Neural cell (in vitro differentiated cells): ENCODE measurements around the gene SLC10A2. TPM values are rescaled to one million over a fixed set of nuclear protein-coding genes. Genes with fewer than 3 reads are reported as not detected.

ENCODE experiments used
- H2AFZ ChIP-seq: fragments of 200-600, 300-800 bp; sonication (generic), shearing (Covaris generic); 2 replicates; pipeline ENCODE4 v1.6.0; 2014; ENCODE audit warnings: low read depth, mild to moderate bottlenecking, antibody characterized with exemption, low read length, moderate library complexity
- H3F3A ChIP-seq: fragments of 200-600 bp; shearing (Covaris generic); 2 replicates; pipeline ENCODE4 v1.6.1; 2016; ENCODE audit warnings: mild to moderate bottlenecking, moderate library complexity, mixed read lengths, antibody characterized with exemption, low read length; ENCODE audit not compliant: insufficient read depth, poor library complexity, severe bottlenecking
- H3K27ac ChIP-seq: fragments of 200-600, 300-800 bp; sonication (generic), shearing (Covaris generic); 2 replicates; pipeline ENCODE4 v1.5.1; 2014; ENCODE audit warnings: mild to moderate bottlenecking, low read length, moderate library complexity
- H3K27me3 ChIP-seq: fragments of 300-800, 200-600 bp; sonication (generic), shearing (Covaris generic); 2 replicates; pipeline ENCODE4 v1.6.0; 2014; ENCODE audit warnings: mild to moderate bottlenecking, low read depth, low read length, moderate library complexity; ENCODE audit not compliant: insufficient read depth
- H3K36me3 ChIP-seq: fragments of 300-800, 200-600 bp; sonication (generic), shearing (Covaris generic); 2 replicates; pipeline ENCODE4 v1.5.1; 2014; ENCODE audit warnings: mild to moderate bottlenecking, antibody characterized with exemption, low read length, moderate library complexity; ENCODE audit not compliant: insufficient read depth
- H3K4me2 ChIP-seq: fragments of 300-800, 200-600 bp; sonication (generic), shearing (Covaris generic); 2 replicates; pipeline ENCODE4 v1.6.0; 2014; ENCODE audit warnings: mild to moderate bottlenecking, low read length
- H3K4me3 ChIP-seq: fragments of 300-800, 200-600 bp; sonication (generic), shearing (Covaris generic); 2 replicates; pipeline ENCODE4 v1.5.1; 2014; ENCODE audit warnings: mild to moderate bottlenecking, low read length, moderate library complexity
- H3K79me2 ChIP-seq: fragments of 200-600 bp; shearing (Covaris generic); replicated peaks from 2 replicates; pipeline ENCODE4 v1.6.0; 2014; ENCODE audit warnings: mild to moderate bottlenecking, low read length, moderate library complexity; ENCODE audit not compliant: insufficient read depth
- H3K9ac ChIP-seq: fragments of 300-800, 200-600 bp; sonication (generic), shearing (Covaris generic); 2 replicates; pipeline ENCODE4 v1.6.1; 2016; ENCODE audit warnings: mild to moderate bottlenecking, low read length, mixed read lengths
- H3K9me2 ChIP-seq: fragments of 200-600 bp; shearing (Covaris generic); 2 replicates; pipeline ENCODE4 v1.6.1; 2016; ENCODE audit warnings: mild to moderate bottlenecking, low read length, mixed read lengths; ENCODE audit not compliant: insufficient read depth
- H3K9me3 ChIP-seq: fragments of 200-600, 300-800 bp; sonication (generic), shearing (Covaris generic); 2 replicates; pipeline ENCODE4 v1.6.1; 2016; ENCODE audit warnings: mild to moderate bottlenecking, mixed run types, low read length, moderate library complexity, mixed read lengths
- H4K20me1 ChIP-seq: fragments of 200-600 bp; shearing (Covaris generic); 2 replicates; pipeline ENCODE4 v1.6.1; 2016; ENCODE audit warnings: mild to moderate bottlenecking, mixed run types; ENCODE audit not compliant: insufficient read depth
- EP300 ChIP-seq: fragments of 450-650 bp; conservative IDR thresholded peaks from 2 replicates; pipeline ENCODE4 v1.6.1; 2014; ENCODE audit warnings: antibody characterized with exemption, mild to moderate bottlenecking, moderate library complexity; ENCODE audit not compliant: poor library complexity, severe bottlenecking
- EZH2 ChIP-seq: fragments of 200-600, 300-800 bp; shearing (Covaris generic), sonication (generic); IDR thresholded peaks from 2 replicates; pipeline ENCODE4 v1.6.1; 2014; ENCODE audit warnings: antibody characterized with exemption, low read length, borderline replicate concordance, mild to moderate bottlenecking; ENCODE audit not compliant: insufficient read depth, poor library complexity, severe bottlenecking
- MXI1 ChIP-seq: fragments of 450-650 bp; conservative IDR thresholded peaks from 2 replicates; pipeline ENCODE4 v1.6.1; 2014; ENCODE audit warnings: antibody characterized with exemption, mild to moderate bottlenecking; ENCODE audit not compliant: poor library complexity, severe bottlenecking
- POLR2AphosphoS5 ChIP-seq: IDR thresholded peaks from 2 replicates; pipeline ENCODE4 v1.6.1; 2012
- RAD21 ChIP-seq: fragments of 450-650 bp; conservative IDR thresholded peaks from 2 replicates; pipeline ENCODE4 v1.6.1; 2014; ENCODE audit warnings: antibody characterized with exemption, mild to moderate bottlenecking, moderate library complexity
- SMC3 ChIP-seq: fragments of 450-650 bp; conservative IDR thresholded peaks from 2 replicates; pipeline ENCODE4 v1.6.1; 2014; ENCODE audit warnings: antibody characterized with exemption, mild to moderate bottlenecking, moderate library complexity; ENCODE audit not compliant: poor library complexity
- TAF1 ChIP-seq: IDR thresholded peaks from 2 replicates; pipeline ENCODE4 v1.6.1; 2012; ENCODE audit warnings: low read depth
- polyA plus RNA-seq: library from polyadenylated mRNA; depleted of rRNA; stranded (reverse); fragments of >200 nt; gene quantifications from 2 replicates; pipeline ENCODE4 v1.2.3, GENCODE V29; 2014
- TF ChIP-seq, protein P1 (sequence below): IDR thresholded peaks from 2 replicates; pipeline ENCODE4 v1.6.1; 2012; ENCODE audit warnings: borderline replicate concordance
- TF ChIP-seq, protein P2 (sequence below): fragments of 450-650 bp; IDR thresholded peaks from 2 replicates; pipeline ENCODE4 v1.5.1; 2014; ENCODE audit warnings: antibody characterized with exemption, mild to moderate bottlenecking, moderate library complexity; ENCODE audit not compliant: poor library complexity, severe bottlenecking

Gene SLC10A2
- polyA plus RNA-seq, 1 donor from 2014 or later = not detected

DNA sequence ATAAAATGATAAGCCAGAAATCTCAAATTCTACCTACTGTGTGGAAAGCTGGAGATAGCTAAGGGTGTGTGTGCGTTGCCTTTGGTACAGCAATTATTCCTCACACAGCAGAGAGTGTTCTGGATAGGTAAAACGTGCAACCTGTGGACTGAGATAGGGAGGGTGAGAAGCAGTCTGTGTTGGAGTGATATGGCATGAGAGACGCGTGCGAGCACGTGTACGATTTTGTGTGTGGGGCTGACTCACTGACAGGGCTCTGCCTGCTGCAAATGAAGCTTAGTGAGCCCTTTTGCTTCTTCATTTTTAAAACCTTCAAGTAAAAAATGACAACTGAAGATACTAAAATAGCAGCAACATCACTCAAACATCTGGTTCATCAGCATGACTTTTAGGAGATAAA is 35.7 kb upstream of the SLC10A2 start:
- Histone ChIP-seq H3K79me2 (no peaks in the 10 kb centered on the region), H4K20me1 (no peaks in the 10 kb centered on the region), H3K27ac (no peak overlapping the region), H3K9ac (no peak overlapping the region), H3K4me3 (no peak overlapping the region), H2AFZ (no peak overlapping the region), H3F3A (no peaks in the 10 kb centered on the region), H3K4me2 (no peak overlapping the region), H3K27me3 (no peaks in the 10 kb centered on the region), H3K9me3 (no peaks in the 10 kb centered on the region), H3K9me2 (no peaks in the 10 kb centered on the region), H3K36me3 (no peaks in the 10 kb centered on the region)
- TF ChIP-seq EZH2 (no peak), POLR2AphosphoS5 (no peak), RAD21 (no peak), EP300 (no peak), SMC3 (no peak), MXI1 (no peak), TAF1 (no peak)
- TF ChIP-seq, protein P1, sequence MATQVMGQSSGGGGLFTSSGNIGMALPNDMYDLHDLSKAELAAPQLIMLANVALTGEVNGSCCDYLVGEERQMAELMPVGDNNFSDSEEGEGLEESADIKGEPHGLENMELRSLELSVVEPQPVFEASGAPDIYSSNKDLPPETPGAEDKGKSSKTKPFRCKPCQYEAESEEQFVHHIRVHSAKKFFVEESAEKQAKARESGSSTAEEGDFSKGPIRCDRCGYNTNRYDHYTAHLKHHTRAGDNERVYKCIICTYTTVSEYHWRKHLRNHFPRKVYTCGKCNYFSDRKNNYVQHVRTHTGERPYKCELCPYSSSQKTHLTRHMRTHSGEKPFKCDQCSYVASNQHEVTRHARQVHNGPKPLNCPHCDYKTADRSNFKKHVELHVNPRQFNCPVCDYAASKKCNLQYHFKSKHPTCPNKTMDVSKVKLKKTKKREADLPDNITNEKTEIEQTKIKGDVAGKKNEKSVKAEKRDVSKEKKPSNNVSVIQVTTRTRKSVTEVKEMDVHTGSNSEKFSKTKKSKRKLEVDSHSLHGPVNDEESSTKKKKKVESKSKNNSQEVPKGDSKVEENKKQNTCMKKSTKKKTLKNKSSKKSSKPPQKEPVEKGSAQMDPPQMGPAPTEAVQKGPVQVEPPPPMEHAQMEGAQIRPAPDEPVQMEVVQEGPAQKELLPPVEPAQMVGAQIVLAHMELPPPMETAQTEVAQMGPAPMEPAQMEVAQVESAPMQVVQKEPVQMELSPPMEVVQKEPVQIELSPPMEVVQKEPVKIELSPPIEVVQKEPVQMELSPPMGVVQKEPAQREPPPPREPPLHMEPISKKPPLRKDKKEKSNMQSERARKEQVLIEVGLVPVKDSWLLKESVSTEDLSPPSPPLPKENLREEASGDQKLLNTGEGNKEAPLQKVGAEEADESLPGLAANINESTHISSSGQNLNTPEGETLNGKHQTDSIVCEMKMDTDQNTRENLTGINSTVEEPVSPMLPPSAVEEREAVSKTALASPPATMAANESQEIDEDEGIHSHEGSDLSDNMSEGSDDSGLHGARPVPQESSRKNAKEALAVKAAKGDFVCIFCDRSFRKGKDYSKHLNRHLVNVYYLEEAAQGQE = no peak
- TF ChIP-seq, protein P2, sequence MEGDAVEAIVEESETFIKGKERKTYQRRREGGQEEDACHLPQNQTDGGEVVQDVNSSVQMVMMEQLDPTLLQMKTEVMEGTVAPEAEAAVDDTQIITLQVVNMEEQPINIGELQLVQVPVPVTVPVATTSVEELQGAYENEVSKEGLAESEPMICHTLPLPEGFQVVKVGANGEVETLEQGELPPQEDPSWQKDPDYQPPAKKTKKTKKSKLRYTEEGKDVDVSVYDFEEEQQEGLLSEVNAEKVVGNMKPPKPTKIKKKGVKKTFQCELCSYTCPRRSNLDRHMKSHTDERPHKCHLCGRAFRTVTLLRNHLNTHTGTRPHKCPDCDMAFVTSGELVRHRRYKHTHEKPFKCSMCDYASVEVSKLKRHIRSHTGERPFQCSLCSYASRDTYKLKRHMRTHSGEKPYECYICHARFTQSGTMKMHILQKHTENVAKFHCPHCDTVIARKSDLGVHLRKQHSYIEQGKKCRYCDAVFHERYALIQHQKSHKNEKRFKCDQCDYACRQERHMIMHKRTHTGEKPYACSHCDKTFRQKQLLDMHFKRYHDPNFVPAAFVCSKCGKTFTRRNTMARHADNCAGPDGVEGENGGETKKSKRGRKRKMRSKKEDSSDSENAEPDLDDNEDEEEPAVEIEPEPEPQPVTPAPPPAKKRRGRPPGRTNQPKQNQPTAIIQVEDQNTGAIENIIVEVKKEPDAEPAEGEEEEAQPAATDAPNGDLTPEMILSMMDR = no peak

DNA sequence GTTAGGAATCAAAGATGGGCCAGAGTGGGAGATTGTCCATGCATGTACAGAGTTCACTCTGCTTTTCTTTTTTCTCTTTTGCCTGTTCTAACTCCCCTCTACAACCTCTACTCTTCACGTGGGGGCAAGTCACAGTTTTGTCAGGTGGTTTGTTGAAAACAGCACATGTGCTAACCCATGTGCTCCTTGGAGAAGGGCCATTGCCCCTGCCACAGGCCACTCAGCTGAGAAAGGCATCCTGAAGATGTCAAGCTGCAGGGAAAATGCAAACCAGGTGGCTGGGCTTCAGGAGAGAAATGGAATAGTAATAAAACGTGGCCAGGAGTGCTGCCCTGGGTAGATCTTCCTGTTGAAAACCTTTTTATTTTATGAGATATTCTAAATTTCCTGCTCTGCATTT is 35.3 kb upstream of the SLC10A2 start:
- Histone ChIP-seq H3K9ac (no peak overlapping the region), H2AFZ (no peak overlapping the region)

More for the DNA sequence above, 35.3 kb upstream of the SLC10A2 start:
- Histone ChIP-seq H3K36me3 (no peaks in the 10 kb centered on the region), H3K27ac (no peak overlapping the region), H3K9me3 (no peaks in the 10 kb centered on the region), H3K27me3 (no peaks in the 10 kb centered on the region), H3K79me2 (no peaks in the 10 kb centered on the region), H3K4me2 (no peak overlapping the region), H3F3A (no peaks in the 10 kb centered on the region), H4K20me1 (no peaks in the 10 kb centered on the region), H3K4me3 (no peak overlapping the region), H3K9me2 (no peaks in the 10 kb centered on the region)
- TF ChIP-seq, protein P2 = no peak
- TF ChIP-seq TAF1 = no peak
